HG03045 (cell line): ENCODE data around the gene OGFRL1.
"Not testable (repeated sequence)": the region's sequence is repeated elsewhere in the genome, so short reads cannot be mapped to it uniquely, and the experiment has no call there.

Experiments used
- ATAC-seq: cut with Tn5 transposase; IDR thresholded peaks from one replicate; pipeline ENCODE4 v1.9.1; 2021; ENCODE audit warnings: mild to moderate bottlenecking, moderate library complexity; ENCODE audit not compliant: unreplicated experiment

OGFRL1 gene

DNA sequence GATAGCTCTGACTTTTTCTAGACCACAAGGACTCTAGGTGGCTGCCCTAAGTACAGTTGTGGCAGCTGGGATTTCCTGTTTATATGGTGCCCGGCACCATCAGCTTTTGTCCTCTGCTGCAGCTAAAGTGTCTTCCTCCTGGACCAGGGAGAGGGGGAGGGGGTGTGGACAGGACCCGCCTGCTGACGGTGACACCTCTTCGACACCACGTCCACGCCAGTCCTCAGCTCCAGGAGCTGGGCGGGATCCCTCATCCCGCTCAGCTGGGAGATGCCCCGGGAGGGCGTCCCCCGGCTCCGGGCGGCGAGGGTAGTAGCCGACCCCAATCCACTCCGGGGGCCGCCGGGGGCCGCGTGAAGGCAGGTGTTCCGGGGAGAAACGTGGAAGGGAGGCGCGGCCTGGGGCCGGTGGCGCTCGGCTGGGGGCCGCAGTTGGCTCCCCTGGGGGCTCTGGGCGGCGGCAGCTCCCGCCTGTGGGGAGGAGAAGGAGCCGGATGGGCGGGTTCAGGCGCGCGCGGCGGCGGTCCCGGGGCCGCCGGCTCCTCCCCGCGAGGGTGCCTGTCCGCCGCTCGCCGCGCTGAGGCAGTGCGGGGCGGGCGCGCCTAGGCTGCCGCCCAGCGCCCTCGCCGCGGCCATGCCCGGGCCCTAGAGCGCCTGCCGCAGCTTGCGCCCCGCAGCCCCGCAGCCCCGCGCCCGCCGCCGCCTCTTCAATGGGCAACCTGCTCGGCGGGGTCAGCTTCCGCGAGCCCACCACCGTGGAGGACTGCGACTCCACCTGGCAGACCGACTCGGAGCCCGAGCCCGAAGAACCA is at the start of gene OGFRL1:
OGFRL1 (plus strand) TSS at position 584 of the 811 bp plus-strand sequence; CDS start at position 710, 126 bp downstream.
- ATAC-seq, result peak; percentile 95

DNA sequence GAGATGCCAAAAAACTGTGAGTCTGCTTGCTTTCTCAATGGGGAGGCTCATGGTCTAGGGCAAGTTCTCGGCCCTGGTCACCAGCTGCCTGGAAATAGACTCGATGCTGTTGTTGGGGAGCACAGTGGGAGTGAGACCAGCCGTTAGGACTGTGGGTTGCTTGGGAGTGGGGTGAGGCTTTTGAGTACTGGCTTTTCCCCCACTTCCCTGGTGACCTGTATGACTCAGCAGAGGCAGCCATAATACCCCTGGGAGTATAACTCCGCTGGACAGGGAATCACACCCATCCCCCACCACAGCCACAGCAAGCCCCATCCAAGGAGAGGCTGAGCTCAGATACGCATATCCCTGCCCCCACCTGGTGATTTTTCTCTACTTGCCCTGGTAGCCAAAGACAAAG is 48.9 kb upstream of the OGFRL1 start:
- ATAC-seq, result no peak

DNA sequence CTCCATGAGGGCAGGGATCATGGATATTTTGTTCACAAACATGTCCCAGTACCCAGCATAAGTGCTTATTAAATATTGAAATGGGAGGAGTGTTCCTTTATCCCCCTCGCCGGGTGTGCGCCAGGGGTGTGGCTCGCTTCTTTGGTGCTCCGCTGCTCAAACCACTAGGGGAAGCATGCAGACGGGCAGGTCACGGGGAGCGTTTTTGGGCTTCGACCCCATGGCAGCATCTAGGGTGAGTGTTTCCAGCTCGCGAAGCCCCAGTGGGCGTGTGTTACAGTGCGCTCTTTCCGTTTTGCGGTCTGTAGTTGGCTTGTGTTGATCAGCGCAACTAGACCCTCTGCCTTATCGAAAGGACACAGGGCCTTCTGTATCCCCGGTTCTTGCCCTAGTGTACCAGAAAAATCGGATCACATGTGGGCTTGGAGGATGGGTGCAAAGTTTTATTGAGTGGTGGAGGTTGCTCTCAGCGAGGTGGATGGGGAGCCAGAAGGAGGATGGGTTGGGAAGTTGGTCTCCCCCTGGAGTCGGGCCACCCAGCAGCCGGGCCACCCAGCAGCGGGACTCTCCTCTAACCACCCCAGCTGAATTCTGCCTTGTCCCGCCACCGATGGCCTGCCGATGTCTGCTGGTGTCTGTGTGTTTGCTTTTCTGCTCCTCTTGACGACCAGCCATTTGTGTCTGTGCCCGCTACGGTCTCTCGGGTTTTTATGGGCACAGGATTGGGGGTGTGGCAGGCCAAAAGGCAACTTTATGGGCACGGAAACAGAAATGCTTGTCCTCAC is 43.2 kb upstream of the OGFRL1 start:
- no peak for ATAC-seq

DNA sequence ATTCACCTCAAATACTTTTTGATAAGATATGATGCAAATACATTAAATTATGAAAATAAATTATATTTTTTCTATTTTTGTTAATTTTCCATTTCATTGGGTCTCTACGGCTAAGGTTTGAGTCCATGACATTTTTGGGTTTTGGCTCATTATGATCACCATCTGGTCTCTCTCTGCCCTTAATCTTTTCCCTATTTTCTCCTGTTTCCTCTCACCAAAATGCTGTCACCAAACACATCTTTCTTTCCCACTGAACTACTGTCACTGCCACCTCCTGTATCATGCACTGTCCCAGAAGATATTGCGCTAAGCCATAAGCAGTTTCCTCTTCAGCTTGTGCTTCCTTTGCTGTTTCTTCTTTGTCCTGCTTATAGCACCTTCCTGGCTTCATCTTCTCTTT is 42.0 kb upstream of the OGFRL1 start:
- ATAC-seq, result no peak

DNA sequence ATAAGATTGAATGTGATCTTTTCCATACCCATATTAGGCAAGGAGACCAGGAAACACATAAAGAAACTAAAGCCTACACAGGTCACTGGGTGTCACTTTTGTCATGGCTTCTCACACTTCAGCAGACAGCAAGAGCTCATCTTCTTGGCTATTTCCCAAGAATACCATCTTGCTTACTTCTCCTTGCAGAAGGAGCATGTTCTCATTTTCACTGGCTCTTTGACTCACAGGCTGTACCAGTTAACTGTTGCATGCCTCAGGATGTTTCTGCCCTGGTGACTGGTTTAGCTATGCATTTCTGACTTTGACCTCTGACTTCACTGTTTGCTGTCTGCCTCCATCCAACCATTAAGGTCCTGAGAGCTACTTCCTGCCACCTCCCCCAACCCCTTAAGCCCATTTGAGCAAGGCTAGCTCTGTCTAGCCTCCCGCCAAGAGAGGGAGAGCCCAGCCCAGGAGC is 40.3 kb upstream of the OGFRL1 start:
- no peak for ATAC-seq

DNA sequence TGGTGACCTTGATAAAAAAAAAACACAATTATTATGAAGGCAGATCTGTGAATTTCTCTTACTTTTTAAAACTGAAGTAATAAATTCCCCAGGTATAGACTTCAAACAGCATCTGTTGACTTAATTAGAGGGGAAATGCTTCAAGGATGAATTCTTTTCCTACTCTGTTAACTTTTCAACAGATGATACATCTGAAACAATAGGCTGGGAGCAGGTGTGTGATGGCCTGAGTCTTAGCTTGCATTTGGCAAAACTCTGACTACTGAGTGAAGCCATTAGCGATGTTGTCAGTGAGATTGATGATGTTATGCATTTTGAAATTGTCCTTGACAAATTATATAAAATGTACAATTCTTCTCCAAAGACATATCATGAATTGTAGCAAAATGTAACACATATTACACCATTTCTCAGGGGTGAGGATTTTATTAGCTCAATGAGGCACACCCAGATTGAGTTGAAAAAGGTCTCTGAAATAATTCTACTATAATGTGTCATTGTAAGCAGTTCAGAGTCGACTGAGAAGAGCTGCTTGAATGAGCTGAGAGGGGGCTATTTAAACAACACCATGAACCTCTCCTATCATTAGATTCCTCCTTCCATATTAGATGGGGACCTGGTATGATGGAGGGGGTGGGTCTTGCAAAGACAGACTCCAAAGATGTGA is 39.6 kb upstream of the OGFRL1 start:
- no peak for ATAC-seq

DNA sequence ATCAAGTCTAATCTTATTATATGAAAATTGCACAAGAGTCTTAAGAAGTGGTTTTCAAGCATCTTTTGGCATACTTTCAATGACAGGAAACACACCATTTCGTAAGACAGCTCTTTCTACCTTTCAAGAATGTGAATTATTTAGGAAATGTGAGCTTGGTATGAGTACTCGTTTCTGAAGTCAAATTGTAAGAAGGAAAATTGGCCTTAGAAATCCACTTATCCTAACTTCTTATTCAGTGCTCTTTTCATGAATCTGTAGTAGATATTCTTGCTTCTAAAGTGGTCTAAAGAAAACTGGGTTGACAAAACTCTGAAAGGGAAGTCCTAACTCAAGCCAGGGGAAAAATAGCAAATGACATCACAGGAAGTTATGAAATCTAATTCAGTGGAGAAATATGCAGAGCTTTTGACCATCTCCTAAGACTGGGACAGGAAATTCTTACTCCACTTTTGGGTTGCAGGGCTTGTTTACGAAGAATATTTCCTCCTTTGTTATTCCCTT is 38.5 kb upstream of the OGFRL1 start:
- no peak for ATAC-seq

DNA sequence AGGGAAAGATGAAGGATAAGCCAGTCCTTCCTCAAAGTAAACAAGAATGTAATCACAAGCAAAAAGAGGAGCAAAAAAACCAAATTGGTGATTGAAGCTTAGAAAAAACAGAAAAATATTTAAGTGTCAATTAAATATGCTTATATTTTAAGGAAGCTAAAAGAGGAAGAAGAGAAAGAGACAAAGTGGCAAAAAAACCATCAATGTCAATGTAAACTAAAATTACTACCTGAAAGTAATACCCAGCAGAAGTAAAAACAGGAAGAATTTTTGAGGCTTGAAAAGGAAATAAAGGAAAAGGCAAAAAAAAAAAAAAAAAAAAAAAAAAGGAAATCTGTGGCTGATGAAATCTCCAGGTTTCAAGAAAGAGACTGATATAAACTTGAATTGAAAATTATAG is 36.2 kb upstream of the OGFRL1 start:
- no peak for ATAC-seq

DNA sequence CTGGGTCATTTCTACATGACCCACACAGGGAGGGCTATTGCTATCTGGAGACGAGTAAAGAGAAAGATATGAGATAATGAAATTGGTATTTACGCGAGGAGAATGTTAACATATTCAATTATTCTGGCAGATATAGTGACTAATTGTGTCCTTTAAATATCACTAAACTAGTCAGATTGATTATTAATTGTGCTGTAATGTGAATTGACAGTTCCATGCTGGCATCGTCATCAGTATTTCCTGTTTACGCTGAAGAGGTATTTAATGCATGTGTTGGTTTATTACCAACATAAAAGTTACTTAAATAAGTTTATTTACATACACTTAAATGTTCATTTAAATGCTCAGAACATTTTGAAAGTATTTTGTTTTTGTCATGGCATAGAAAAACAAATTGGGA is 35.7 kb upstream of the OGFRL1 start:
- no peak for ATAC-seq

DNA sequence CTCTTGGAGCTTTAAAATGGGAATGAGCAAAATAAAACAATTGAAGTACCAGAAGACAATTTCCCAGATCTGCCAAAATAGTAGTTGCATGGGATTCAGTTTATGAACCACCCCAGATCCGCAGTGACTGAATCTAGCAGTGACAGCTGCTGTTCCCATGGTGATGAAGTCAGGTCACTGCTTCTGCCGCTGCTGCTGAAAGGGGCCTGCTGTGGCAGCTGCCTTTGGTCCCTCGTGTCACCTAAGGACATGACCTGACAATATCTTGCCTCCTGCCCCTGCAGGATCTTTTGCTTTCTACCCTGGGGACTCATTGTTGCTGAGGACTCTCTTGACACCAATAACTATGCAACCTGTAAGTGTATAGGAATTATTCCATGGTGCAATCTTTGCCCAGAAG is 34.3 kb upstream of the OGFRL1 start:
- no peak for ATAC-seq

DNA sequence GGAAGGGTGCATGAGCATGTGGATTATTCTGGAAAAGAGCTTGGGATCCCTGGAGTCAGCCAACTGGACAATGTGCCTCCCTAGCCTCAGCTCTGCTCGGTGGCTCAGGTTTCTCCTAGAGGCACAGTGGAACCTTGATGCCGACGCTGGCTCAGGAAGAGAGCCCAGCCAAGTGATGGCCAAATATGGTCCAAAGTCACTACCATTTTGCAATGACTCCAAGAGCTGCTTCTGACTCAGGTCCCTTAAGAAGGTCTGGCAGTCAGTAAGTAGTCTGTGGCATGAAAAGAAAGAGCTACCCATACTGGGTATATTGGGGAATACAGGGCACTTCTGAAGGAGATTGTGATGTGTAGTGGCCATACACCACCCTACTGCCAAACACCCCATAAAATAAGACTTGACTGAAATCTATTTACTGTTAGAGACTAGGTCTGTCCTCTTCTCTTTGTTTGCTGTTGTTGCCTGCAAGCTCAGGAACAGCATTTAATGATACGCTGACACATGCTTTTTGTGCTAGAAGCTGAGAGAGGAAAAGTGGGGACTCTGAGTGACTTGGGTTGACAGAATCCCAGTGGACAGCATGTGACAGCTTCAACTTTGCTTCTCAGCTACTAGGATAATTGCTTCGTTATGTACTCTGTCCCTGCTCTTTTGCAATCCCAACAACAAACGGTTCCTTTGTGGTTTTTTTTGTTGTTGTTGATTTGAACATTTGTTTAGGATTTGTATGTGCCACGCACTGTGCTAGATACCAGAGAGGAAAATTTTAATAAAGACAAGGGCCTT is 30.3 kb upstream of the OGFRL1 start:
- ATAC-seq, result no peak

DNA sequence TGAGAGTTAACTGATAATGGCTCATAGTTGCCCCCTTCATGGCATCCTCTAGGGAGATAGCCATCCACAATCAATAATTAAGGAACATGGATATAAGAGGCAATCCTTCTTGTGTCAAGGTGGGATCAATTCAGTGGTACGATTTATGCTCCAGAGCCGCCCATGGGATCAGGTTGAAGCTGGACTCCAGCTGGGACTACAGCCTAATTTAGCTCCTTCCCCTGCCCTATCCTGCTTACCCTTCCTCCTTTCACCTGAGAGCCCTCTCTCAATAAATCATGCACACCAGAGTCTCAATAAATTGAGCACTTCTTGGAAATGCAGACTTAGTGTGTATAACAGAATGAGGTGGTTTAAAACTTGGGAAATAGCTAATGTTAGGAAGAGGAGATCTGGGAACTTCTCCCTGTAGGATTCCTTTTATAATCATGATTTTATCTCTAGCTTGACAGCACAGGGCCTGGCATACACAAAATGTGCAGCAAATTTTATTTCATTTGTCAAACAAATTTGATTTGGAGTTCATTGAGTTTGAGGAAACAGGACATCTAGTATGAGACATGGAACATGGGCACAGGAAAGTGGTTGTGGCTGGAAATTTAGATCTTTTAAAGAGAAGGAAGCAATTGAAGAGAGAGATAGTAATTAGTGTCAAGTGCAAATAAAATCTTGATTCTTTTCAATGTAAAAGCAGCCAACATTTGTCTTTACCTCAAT is 28.6 kb upstream of the OGFRL1 start:
- no peak for ATAC-seq

DNA sequence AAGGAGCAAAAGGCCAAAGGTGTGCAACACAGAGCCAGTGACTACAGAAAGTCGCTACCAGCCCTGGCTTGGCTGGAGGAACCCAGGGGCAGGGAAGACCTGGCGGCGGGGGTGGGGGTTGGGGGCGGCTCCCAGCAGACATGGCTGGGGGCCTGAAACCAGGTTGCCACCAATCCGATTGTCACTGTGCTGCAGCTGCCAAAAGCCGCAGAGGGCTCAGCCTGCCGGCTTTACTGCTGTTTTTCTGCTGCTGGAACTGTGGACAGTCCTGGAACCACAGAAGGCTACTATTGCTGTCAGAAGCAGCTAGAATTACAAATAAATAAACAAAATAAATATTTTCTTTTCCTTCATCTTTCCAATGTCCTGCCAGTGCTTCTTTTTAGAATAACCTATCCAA is 25.7 kb upstream of the OGFRL1 start:
- ATAC-seq, result no peak

DNA sequence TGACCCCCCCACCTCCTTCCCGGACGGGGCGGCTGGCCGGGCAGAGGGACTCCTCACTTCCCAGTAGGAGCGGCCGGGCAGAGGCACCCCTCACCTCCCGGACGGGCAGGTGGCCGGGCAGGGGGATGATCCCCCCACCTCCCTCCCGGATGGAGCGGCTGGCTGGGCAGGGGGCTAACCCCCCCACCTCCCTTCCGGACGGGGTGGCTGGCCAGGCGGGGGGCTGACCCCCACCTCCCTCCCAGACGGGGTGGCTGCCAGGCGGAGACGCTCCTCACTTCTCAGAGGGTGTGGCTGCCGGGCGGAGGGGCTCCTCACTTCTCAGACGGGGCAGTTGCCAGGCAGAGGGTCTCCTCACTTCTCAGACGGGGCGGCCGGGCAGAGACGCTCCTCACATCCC is 22.2 kb upstream of the OGFRL1 start:
- ATAC-seq, result not testable (repeated sequence)

DNA sequence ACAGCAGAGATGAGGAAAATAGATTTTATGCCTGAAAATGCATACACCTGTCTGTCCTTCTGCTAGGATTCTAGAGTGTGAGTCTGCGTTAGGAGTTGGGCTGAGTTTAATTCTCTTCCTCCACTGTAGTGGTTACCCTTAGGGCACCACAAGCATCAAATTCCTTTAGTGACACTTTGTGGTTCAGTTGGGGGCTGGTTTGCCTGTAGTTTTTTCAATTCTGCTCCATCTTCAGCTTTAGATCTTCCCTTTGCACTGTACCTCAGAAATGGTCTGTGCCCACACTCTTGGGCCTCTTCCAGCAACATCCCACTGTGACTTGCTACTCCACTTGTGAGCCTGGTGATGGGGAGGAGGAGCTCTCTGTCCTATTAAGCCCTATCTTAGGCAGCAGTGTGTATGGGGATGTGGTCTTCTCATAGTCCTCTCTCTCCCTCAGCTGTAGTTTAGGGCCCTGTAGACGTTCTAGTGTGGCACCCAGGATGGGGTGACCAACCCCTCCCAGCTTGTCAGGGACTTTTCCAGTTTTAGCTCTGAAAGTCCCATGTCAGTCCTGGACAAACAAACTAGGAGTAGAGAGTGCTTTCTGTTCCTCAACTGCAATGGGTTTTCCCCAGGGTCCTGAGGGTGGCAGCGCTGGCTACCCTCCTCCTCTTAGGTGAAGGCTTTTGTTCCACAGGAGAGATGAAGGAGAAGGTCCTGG is 19.7 kb upstream of the OGFRL1 start:
- peak; percentile 75 for ATAC-seq

DNA sequence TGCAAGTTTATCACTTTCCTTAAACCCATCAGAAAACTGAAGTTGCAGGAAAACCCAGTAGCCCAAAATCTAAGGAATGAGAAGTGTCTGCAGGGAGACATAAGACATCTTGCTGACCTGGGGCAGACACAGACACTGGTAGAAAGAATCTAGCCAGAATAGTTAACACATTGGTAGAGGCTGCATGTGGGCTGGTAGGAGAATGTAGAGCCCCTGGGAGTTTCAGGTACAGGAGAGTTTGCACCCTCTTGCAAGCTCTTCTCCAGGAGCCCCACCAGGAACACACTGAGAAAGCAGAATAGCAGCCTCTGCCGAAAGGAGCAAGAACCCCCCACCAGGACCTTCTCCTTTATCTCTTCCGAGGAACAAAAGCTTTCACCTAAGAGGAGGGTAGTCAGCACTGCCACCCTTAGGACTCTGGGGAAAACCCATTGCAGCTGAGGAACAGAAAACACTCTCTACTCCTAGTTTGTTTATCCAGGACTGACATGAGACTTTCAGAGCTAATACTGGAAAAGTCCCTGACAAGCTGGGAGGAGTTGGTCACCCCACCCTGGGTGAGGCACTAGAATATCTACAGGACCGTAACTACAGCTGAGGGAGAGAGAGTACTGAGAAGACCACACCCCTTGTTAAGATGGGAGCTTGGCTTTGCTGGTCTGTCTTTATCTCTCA is 10.5 kb upstream of the OGFRL1 start:
- no peak for ATAC-seq

DNA sequence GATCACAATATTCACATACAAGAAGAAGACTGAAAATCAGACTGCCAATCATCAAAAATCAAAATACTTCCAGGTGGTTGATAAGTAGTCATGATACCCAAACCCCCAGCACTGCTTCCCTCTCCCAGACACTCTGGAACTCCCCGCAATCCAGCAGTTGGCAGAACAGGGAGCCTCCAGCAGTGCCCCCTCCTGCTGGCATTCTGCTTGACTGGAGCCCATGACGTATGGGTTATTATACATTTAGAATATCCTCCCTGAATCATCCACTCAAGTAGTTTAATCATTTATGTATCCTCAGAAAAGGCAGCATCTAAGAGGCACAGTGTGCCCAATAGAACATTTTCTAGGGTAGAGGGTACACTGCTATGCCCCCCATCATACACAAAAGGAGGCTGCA is 9.3 kb upstream of the OGFRL1 start:
- no peak for ATAC-seq

DNA sequence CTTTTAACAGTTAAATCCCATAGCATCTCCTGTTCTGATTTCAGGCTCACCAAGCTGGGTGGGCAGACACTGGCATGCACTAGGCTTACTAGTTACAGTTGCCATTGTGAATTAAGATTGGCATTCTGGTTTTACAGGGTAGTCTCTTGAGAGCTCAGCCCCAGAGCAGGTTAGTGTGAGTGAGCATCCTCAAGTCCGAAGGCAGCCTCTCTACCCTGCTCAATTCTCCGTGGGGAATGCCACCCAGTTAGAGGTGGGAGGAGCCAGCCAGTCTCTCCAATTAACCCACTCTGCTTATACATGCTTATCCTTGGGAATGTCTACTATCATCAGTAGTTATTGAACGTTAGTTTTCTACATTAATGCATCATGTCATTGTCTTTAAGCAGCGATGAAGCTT is 8.9 kb upstream of the OGFRL1 start:
- no peak for ATAC-seq

DNA sequence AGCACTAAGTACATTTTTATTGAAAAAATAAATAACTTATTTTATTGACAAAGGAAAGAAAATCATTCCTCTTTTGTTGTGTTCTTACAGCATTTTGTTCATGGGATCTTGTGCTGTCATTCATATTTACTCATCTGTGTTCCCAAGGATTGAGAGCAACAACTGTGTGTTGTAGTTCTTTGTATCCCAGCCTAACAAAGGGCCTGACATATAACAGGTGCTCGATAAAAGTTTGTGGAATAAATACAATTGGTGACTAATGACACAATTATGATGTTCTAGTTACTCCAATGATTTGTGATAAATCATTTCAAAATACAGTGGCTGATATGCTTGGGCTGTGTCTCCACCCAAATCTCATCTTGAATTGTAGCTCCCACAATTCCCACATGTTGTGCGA is 7.9 kb upstream of the OGFRL1 start:
- ATAC-seq, result no peak
